Ishikawa (cell line): ENCODE data around the gene GPC6.

ENCODE experiments used
- EGR1 ChIP-seq: IDR thresholded peaks from 2 replicates; pipeline ENCODE4 v1.6.1; 2012
- FOXM1 ChIP-seq: IDR thresholded peaks from 2 replicates; pipeline ENCODE4 v1.6.1; 2012; ENCODE audit warnings: low read depth, borderline replicate concordance

DNA sequence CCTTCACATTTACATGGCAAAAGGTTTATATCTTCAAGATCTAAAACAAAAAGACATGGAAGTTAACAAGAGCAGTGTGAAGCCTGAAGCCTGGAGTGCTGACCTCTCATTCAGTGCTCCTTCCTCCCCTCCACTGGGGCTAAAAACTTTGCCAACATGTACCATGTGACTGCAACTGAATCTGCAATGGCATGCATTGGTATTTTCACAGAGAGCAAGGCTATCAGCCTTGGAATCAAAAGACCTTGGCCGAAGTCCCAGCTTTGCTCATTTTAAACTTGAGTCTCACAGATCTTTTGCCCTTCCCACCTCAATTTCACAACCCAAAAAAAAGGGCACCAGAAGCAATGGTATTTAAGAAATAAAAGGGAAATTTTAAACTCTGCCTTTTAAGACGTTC, 927.8 kb downstream of the GPC6 start:
- no peak for TF ChIP-seq EGR1
- TF ChIP-seq FOXM1: no peak
